NOMO-1 treated with dmso at 0.1 percent for 144 hours (cell line): ENCODE measurements around the gene GRB10.
"Not testable (repeated sequence)": the region's sequence is repeated elsewhere in the genome, so short reads cannot be mapped to it uniquely, and the experiment has no call there.

ENCODE experiments used
- DNase-seq: peaks from one replicate; lab custom pipeline; 2025; ENCODE audit not compliant: unreplicated experiment; lab: John Stamatoyannopoulos, UW

The GRB10 gene

DNA sequence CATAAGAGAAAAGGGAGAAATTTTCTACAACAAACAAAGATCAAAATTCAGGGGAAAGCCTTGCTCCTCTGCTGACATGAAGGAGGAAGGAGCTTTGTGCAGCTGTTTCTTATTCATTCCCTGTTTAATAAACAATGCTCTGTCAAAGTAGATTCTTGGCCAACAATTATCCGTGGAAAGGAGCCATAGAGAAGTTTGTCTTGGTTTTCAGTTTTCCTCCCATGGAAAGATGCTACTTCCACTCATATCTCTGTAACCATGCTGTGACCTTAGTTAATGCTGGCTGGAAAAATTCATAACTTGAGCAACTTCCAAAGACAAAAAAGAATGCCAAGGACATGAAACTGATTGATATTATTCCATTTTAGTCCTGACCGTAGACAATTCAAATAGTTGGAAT, 225.6 kb downstream of the GRB10 start:
- DNase-seq, result no peak

DNA sequence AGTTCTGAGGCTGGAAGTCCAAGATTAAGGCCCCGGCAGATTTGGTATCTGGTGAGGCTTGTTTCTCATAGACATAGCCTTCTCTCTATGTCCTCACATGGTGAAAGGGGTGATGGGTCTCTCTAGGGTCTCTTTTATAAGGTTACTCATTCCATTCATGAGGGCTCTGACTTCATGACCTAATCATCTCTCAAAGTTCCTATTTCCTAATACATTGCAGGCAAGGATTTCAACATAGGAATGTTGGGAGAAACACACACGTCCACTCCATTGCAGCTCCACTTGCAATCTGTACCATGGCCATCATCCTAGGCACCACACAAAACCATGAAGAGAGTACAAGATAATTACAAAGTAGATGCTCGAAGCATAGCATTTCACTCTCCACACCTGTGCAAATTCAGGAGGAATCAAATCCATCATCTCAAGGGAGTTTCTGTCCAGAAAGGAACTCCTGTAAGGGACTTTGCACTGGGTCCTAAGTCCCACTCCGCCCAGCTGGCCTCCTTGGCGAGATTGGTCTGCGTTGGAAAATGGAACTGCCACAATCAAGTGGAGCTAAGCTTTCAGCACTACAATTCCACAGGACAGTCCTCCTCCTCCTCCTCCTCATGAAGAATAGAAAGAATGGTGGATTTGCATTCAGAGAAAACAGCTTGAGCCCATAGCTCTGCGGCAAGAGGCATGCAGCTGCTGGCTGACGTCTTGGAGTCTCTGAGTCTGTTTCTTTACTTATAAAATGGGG, 226.3 kb downstream of the GRB10 start:
- no peak for DNase-seq

DNA sequence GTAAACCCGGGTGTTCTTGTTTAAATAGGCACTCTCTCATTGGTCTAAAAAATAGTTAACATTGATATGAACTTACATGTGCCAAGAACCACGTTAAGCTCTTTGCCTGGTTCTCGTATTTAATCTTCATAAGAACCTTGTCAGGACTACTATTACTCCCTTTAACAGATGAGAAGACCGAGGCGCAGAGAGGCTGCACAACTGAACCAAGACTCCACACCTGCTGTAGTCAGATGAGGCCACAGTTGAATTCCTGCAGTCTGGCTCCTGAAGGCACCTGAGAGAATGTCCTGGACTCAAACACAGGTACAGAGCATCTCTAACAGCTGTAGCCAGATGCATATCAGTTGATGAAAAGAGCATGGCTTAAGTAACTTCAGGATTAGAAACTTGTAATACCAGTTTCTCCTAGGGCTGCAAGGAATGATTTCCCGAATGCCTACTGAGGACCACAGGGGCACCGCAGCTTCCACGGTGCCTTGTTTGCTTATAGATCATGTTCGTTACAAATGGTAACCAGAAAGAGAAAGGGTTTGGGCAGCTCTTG, 227.0 kb downstream of the GRB10 start:
- DNase-seq, result no peak

DNA sequence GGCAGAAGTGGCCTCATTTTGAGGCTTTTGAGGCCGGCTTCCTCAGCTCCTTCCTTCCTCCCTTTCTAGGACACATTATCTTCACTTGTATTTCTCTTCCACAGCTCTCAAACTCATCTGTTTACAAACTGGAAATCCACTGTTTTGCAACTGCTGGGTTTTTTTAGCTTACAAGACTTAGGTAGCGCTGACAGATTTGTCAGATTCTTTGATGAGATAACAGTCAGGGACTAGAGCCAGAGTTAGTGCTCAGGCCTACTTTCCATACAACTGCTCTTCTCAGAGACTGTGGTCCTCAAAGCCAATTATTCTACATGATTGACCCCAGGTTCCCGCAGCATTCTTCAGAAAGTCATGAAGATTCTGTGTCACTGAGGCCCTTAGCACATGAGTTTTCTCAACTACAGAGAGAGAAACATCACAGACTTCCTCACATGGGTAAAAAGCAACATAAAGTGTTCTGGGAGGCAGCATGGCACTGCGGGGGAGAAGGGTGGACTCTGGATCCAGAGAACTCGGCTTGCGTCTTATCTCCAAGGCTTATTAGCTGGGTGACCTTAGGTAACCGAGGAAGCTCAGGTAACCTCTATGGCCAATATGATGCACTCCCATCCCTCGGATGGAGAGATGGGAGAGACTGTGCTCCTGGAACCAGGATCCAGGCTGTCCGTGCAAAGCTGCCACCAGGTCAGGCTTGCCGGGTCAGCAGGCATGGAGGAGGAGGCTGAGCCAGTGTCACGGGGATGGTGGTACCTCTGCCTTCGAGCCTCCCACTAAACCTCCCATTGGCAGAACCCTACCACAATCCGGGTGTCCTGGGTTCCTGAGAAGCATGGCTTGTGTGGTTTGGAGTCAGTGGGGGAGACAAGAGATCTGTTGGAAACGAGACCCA, 228.0 kb downstream of the GRB10 start:
- DNase-seq, result no peak

DNA sequence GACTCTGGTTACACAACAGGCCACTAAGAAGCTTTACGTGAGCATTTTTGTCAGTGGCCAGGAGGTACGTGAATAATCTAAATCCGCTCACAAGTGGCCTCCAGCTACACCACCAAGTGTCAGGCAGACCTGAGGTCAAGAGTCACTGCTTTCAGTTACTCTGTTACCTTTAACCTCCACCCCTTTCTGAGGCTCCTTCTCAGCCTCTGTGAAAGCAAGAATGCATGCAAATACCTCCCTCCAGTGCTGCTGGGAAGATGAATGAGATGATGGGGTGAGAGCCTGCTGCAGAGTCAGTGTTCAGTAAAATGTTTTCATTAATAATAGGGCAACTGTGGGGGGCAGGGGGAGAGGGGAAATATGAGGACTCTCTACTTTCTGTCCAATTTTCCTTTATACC, 228.7 kb downstream of the GRB10 start:
- no peak for DNase-seq

DNA sequence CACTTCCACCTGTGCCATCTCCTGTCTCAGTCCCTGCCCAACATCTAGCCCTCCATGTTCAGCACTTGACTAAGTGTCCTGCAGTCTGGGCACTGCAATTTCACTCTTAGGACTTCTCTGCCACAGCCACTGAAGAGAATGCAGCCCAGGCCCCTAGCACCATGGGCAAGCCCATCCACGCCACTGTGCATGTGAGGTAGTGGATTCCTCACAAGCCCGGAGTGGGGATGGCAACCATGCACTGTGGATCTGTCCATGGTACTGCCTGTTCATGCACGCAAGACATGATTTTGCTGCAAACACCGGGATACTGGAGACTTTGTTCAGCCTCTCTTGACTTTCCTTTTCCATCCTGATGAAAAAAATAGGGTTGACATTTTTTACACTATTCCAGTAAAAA, 229.8 kb downstream of the GRB10 start:
- DNase-seq, result no peak

DNA sequence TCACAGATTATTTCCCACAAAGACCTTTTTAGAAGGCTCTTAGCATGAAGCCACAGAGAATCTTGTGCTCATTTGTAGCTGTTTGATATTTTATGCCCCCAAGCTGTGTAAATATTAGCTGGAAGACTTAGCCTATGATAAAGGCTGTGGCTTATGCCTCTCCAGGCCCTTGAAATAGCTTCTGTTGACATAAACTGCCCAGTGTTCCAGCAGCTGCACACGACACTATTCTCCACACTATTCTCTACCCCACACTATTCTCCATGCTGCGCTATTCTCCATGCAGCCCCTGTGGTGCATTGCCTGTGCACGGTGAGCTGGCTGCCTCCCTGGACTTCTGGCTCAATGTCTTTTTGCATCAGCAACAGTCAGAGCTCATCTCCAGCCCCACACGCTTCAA, 230.6 kb downstream of the GRB10 start:
- no peak for DNase-seq

DNA sequence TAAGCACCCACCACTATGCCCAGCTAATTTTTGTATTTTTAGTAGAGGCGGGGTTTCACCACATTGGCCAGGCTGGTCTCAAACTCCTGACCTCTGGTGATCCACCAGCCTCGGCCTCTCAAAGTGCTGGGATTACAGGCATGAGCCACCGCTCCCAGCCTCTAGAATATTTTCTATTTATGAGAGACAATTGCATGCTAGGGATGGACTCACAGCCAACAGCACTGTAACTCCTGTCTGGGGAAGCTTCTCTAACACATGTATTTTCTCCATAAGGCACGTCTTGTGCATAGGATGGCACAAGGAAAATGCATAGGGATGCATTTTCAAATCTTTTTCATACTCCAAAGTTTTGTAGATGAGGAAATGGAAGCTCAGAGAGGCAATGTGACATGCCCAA, 237.1 kb downstream of the GRB10 start:
- not testable (repeated sequence) for DNase-seq

DNA sequence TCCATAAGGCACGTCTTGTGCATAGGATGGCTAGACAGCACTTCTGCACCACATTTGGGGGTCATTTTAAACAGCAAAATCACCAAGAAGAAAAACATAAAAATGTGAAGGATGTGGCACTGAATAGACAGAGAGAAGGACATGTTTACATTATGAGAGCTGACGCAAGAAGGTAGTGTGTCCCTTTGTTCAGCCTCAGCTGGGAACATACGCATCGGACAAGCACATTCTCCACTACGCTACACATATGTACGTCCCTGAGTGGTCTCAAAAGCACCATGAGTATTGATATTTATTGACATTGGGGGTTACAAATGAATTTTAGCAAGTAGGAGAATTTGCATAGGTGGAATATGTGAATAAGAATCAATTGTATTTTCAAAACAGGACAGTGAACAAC, 237.7 kb downstream of the GRB10 start:
- DNase-seq, result no peak

DNA sequence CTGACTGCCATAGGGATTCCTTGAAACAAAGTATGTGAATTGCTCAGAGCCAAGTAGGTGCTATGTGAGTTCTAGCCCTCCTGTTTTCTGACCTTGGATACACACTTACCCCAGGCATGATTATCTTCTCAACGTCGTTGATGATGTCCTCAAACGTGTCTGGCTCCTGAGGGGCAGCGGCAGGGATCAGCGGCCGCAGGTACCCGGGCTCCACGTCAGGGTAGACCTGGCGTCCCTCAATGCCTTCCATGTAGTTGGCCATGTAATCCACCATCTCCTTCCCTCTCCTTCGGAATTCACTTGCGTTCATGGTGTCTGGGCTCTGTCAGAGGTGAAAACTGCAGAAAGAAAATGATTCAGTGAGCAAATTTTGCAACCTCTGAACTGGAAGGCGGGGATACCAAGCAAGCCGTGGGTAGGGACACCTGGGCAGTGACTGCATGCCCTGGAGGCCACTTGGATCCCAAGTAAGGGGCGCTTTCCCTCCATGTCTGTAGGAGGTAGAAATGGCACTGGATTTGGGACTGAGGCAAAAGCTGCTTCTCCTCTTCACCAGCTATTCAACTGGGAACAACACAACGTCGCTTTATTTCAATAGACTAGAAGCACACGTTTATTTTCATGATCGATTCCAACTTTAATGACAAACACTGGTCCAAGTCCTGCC, 238.8 kb downstream of the GRB10 start:
- DNase-seq, result no peak

DNA sequence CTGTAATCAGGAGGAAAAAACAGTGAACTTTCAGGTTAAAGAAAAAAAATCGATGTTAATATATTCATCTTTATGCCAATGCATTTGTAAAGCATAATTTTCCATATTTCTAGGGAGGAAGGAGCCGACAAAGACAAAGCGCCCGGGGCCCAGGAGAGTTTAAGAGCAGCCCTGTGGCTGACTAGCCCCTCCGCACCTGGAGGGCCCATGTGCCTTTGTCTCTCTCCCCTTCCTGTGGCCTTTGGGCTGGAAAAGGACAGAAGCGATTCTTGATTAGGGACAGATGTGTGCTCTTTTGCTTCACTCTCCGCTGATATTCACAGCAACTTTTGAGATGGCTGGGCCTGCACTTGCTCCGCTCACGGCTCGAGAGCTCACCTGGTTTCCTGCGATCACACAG, 240.6 kb downstream of the GRB10 start:
- no peak for DNase-seq

DNA sequence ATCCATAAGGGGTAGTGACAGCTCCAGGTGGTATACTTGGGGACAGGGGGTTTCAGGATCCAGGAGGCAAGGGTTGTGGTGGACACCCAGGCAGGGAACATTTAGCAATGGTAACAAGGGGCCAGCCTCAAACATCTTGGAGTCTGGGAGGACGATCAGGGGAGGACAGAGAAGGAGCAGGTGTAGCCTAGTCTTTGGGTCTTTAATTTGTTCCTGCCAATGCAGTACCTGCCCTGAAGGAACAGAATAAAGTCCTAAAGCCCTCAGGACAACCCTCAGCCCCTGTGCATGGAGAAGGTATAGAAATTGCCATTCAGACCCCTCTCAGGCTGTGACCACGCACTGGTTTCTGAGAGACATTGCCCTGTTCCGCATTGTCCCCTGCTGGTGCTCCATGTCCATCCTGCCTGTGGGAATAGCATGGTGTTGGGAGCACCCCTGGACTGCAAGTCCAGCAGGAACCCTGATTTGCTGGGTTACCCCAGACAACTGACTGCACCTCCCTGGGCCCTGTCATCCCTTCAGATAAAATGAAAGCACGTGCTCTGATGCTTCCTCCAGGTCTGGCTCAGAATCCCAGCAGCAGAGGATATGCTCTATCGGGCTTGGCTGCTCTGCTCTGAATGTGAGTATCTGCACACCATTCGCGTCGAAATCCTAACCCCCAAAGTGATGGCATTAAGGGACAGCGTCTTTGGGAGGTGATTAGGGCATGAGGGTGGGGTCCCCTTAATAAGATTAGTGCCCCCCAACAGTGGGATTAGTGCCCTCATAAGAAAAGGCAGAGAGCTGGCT, 241.7 kb downstream of the GRB10 start:
- no peak for DNase-seq
